Measurements from ENCODE around the gene ARPC5L. TPM values are rescaled to one million over a fixed set of nuclear protein-coding genes. Genes with fewer than 3 reads are reported as not detected.

Gene ARPC5L
- total RNA-seq, 1 donor from 2014 or later: 30.3 TPM

- FAIRE-seq (no peak), DNase-seq (ENCODE audit: low read depth) (peak; percentile 51)
- H3K36me3 ChIP-seq (ENCODE audit: control insufficient read depth, insufficient read depth, low read length): peaks cover 15% of the 10 kb centered on the region
These were observed 32.8 kb downstream of the ARPC5L start for GRCh38 chr9:124894741-124895170.

GRCh38 chr9:124897570-124898460 is 35.9 kb downstream of the ARPC5L start:
- no peaks in the 10 kb centered on the region for H3K27me3 ChIP-seq (ENCODE audit: control insufficient read depth, insufficient read depth, low read length)
- peaks cover 9% of the 10 kb centered on the region for H3K36me3 ChIP-seq (ENCODE audit: control insufficient read depth, insufficient read depth, low read length)
- no peak for DNase-seq (ENCODE audit: low read depth)
- no peak overlapping the region for H3K4me3 ChIP-seq (ENCODE audit: low read depth, low read length)
- TF ChIP-seq CTCF (IDR thresholded peaks at IDR 0.05; ENCODE audit: insufficient read depth, low read length, severe bottlenecking): no peak
- no peak for FAIRE-seq

More at GRCh38 chr9:124894741-124895170, 32.8 kb downstream of the ARPC5L start:
- TF ChIP-seq CTCF (IDR thresholded peaks at IDR 0.05; ENCODE audit: insufficient read depth, low read length, severe bottlenecking): peak; percentile 59
- Histone ChIP-seq H3K27me3 (ENCODE audit: control insufficient read depth, insufficient read depth, low read length) (no peaks in the 10 kb centered on the region), H3K4me3 (ENCODE audit: low read depth, low read length) (no peak overlapping the region)

GRCh38 chr9:124899845-124900244 is 37.9 kb downstream of the ARPC5L start:
- no peak for FAIRE-seq
- peak; percentile 74 for DNase-seq (ENCODE audit: low read depth)
- Histone ChIP-seq H3K36me3 (ENCODE audit: control insufficient read depth, insufficient read depth, low read length) (peaks cover 7% of the 10 kb centered on the region), H3K4me3 (ENCODE audit: low read depth, low read length) (no peak overlapping the region), H3K27me3 (ENCODE audit: control insufficient read depth, insufficient read depth, low read length) (no peaks in the 10 kb centered on the region)
- TF ChIP-seq CTCF (IDR thresholded peaks at IDR 0.05; ENCODE audit: insufficient read depth, low read length, severe bottlenecking): no peak

- DNase-seq (ENCODE audit: low read depth): no peak
- TF ChIP-seq CTCF (IDR thresholded peaks at IDR 0.05; ENCODE audit: insufficient read depth, low read length, severe bottlenecking): no peak
- no peak overlapping the region for H3K4me3 ChIP-seq (ENCODE audit: low read depth, low read length)
- FAIRE-seq: no peak
- no peaks in the 10 kb centered on the region for H3K27me3 ChIP-seq (ENCODE audit: control insufficient read depth, insufficient read depth, low read length)
- H3K36me3 ChIP-seq (ENCODE audit: control insufficient read depth, insufficient read depth, low read length): peaks cover 3% of the 10 kb centered on the region
These were observed 45.0 kb downstream of the ARPC5L start for GRCh38 chr9:124906966-124907365.

- DNase-seq (ENCODE audit: low read depth) (no peak), FAIRE-seq (no peak)
- Histone ChIP-seq H3K4me3 (ENCODE audit: low read depth, low read length) (no peak overlapping the region), H3K27me3 (ENCODE audit: control insufficient read depth, insufficient read depth, low read length) (no peaks in the 10 kb centered on the region), H3K36me3 (ENCODE audit: control insufficient read depth, insufficient read depth, low read length) (peaks cover 3% of the 10 kb centered on the region)
- TF ChIP-seq CTCF (IDR thresholded peaks at IDR 0.05; ENCODE audit: insufficient read depth, low read length, severe bottlenecking): no peak
These were observed 46.2 kb downstream of the ARPC5L start for GRCh38 chr9:124908098-124908497.

Measured in bronchial epithelial cell (primary cell).